Stimulated activated naive CD8-positive, alpha-beta T cell treated with anti-CD3 and anti-CD28 coated beads, Interleukin-15, amount 100 ng/mL, for 72 hours (primary cell): ENCODE data around the gene PNPLA2.

Source experiments
- ATAC-seq: fragments of 150-1000 bp; cut with Tn5 transposase; 2 replicates; pipeline ENCODE4 v1.10.0; 2021; ENCODE audit warnings: mild to moderate bottlenecking, moderate library complexity
- DNase-seq, 2 donors: peaks; one replicate each; pipeline ENCODE4 v3.0.0; 2021 to 2022
- H3K27ac Mint-ChIP-seq, 2 donors: one replicate each; pipeline ENCODE4 v1.8.0; 2022; ENCODE audit warnings: mild to moderate bottlenecking in 2 of 2, mixed read lengths in 2 of 2, moderate library complexity in 2 of 2
- H3K27me3 Mint-ChIP-seq: one replicate; pipeline ENCODE4 v1.8.0; 2022; ENCODE audit warnings: mixed read lengths
- H3K4me1 Mint-ChIP-seq: one replicate; pipeline ENCODE4 v1.8.0; 2022; ENCODE audit warnings: mild to moderate bottlenecking, mixed read lengths
- H3K4me3 Mint-ChIP-seq, 2 donors: one replicate each; pipeline ENCODE4 v1.8.0; 2022; ENCODE audit warnings: mild to moderate bottlenecking in 2 of 2, mixed read lengths in 2 of 2, moderate library complexity in 1 of 2
- H3K9me3 Mint-ChIP-seq, 2 donors: one replicate each; pipeline ENCODE4 v1.8.0; 2022; ENCODE audit warnings: mixed read lengths in 2 of 2

The PNPLA2 gene

DNA sequence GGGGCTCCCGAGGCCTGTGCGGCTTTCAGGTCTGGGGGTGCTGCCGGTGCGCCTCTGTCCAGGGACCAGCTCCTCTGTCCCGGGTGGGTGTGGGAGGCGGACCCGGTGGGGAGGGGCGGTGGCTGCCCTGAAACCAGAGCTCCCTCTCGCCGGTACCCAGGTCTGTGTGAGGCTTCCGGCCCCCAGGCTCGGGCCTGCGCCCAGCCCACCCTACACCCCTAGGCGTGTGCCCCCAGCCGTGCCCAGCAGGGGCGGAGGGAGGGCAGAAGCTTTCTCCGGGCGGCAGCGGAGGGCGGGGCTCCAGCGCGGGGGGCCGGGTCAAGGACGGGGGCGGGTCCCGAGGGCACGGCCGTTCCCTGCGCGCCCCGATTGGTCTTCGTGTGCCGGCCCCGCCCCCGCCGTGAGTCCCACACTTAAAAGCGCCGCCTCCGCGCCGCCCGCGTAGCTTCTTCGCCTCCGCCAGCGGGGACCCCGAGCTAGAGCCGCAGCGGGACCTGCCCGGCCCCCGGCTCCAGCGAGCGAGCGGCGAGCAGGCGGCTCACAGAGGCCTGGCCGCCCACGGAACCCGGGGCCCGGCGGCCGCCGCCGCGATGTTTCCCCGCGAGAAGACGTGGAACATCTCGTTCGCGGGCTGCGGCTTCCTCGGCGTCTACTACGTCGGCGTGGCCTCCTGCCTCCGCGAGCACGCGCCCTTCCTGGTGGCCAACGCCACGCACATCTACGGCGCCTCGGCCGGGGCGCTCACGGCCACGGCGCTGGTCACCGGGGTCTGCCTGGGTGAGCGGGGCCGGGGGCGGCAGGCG, 616 bp downstream of the PNPLA2 start:
- DNase-seq, result peak; percentile 91 to 94
- peak; percentile 84 for ATAC-seq
- Mint-ChIP-seq H3K27ac (peak overlapping the region in 1 of 2 donors; percentile 96), H3K9me3 (no peaks in the 10 kb centered on the region), H3K4me1 (peaks cover 37% of the 10 kb centered on the region), H3K4me3 (peak overlapping the region; percentile 87 to 93), H3K27me3 (no peaks in the 10 kb centered on the region)

DNA sequence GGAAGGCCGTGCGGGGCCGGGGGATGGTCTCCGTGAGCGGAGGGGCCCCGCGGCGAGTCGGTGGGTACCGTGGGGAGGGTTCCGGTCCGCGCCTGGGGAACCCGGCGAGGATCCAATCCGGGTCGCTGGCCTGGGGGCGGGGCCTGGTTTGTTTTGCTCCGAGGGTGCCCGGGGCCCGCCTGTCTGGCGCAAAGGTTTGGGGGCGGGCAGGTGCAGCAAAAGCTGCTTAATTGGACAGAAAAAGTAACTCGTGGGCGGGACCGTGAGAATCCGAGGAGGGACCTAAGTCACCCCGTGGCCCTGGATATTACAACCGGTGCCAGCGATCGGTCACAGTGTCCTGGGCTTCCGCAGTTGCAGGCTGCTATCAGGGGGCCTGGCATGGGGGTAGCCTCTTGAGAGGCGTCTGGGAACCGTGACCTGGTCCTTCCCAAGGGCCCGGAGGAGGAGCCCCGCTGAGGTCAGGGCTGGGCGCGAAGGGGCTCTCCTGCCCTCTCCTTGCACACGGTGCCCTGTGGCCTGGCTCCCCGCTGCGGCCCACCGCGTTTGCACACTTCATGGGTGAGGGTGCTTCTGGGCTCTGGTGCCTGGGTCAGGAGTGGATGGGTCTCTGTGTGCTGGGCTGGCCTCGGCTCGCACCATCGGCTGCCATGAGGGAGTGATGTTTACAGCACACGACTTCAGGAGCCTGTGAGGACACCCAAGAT, 1.4 kb downstream of the PNPLA2 start:
- Mint-ChIP-seq H3K27me3 (no peaks in the 10 kb centered on the region), H3K27ac (peak overlapping the region; percentile 76 to 96), H3K9me3 (no peaks in the 10 kb centered on the region), H3K4me3 (peak overlapping the region; percentile 87 to 93), H3K4me1 (peaks cover 39% of the 10 kb centered on the region)
- ATAC-seq, result peak; percentile 79
- peak; percentile 92 to 95 for DNase-seq

DNA sequence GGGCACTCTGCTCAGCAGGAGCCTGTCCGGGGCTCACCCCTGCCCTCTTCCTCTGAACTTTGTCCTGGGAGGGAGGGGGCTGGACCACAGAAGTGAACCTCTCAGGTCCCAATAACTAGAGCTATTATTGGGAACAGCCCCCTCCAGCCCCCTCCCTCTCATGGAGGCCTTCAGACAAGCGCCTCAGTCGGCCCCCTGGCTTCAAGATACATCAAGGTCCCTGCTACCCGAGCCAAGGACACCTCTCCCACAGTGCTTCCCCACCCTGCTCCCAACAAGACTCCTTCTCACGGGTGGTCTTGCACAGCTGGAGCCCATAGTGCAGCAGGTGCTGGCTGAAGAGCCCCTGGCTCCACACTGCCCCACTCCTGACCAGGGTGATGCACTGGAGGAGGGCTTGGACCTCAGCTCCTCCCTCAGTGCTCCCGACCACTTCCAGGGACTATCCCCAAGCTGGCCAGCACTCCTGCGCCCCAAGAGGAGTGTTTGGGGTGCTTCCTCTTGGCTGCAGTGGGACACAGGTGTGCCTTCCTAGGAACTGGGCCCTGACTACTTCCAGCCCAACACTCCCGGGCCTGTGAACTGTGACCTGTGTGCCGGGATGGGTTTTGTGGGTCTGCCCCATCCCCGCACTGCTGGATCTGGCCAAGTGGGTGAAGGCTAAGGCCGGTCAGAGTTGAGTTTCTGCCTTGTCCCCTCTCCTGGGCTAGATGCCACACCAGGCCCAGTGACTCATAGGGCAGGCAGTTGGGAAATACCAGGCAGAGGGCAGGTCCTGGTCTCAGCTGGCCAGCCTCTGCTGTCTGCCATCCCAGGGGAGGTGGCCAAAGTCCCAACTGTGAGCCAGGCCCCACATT, 2.2 kb downstream of the PNPLA2 start:
- ATAC-seq (no peak), DNase-seq (no peak)
- no peaks in the 10 kb centered on the region for H3K27me3 Mint-ChIP-seq
- H3K9me3 Mint-ChIP-seq, result no peaks in the 10 kb centered on the region
- peaks cover 44% of the 10 kb centered on the region for H3K4me1 Mint-ChIP-seq
- H3K27ac Mint-ChIP-seq, result peak overlapping the region in 1 of 2 donors; percentile 96
- H3K4me3 Mint-ChIP-seq, result peak overlapping the region; percentile 87 to 93

DNA sequence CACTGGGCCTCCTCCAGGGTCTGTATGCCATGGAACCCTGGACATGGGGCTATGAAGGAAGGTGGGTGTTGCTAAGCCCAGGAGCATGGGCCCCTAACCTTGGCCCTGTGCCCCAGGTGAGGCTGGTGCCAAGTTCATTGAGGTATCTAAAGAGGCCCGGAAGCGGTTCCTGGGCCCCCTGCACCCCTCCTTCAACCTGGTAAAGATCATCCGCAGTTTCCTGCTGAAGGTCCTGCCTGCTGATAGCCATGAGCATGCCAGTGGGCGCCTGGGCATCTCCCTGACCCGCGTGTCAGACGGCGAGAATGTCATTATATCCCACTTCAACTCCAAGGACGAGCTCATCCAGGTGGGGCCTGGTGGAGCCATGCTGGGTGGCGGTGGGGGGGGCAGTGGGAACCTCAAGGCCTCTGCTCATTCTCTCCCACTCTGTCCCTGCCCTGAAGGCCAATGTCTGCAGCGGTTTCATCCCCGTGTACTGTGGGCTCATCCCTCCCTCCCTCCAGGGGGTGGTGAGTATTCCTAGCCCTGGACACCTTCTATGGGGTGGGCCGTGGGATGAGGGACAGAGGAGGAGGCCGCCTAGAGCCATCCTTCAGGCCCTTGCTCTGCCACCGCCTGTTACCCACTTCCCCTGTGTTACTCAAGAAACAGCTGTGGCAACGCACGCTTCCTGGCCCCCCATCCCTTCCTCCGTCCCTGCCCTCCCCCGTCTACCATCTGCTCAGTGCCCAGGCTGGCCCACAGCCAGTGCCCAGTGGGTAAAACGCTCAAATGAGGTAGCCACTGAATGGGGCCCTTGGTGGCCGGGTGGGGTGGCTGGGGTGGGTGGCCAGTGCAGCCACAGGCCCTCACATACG, 3.0 kb downstream of the PNPLA2 start:
- DNase-seq, result no peak
- no peak for ATAC-seq
- Mint-ChIP-seq H3K27me3 (no peaks in the 10 kb centered on the region), H3K4me3 (peak overlapping the region in 1 of 2 donors; percentile 93), H3K27ac (peak overlapping the region in 1 of 2 donors; percentile 78), H3K4me1 (peaks cover 50% of the 10 kb centered on the region), H3K9me3 (no peaks in the 10 kb centered on the region)

DNA sequence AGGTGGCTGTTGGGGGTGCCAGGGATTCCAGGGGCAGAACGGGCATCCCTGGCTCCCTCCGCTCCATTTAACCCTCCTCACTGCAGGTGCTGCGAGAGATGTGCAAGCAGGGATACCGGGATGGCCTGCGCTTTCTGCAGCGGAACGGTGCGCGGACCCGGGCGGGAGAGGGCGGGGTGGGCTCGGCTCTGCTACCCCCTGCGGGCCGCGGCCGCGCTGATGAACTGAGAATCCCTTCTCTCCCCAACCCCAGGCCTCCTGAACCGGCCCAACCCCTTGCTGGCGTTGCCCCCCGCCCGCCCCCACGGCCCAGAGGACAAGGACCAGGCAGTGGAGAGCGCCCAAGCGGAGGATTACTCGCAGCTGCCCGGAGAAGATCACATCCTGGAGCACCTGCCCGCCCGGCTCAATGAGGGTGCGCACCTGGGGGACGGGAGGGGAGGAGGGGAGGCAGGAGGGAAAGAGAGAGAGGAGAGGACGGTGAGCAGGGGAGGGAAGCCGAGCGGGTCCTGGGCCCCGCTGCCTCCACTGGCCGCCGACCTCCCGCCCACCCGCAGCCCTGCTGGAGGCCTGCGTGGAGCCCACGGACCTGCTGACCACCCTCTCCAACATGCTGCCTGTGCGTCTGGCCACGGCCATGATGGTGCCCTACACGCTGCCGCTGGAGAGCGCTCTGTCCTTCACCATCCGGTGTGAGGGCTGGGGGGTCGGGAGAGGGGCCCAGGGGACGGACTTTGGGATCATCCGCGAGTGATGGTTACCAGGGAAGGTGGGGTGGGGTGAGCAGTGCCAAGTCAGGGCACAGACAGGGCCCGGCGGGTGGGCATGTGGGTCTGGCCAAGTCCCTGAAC, 5.0 kb downstream of the PNPLA2 start:
- Mint-ChIP-seq H3K27ac (no peak overlapping the region), H3K27me3 (peaks cover 15% of the 10 kb centered on the region), H3K9me3 (no peaks in the 10 kb centered on the region), H3K4me3 (no peak overlapping the region), H3K4me1 (peaks cover 50% of the 10 kb centered on the region)
- no peak for DNase-seq
- ATAC-seq, result no peak

DNA sequence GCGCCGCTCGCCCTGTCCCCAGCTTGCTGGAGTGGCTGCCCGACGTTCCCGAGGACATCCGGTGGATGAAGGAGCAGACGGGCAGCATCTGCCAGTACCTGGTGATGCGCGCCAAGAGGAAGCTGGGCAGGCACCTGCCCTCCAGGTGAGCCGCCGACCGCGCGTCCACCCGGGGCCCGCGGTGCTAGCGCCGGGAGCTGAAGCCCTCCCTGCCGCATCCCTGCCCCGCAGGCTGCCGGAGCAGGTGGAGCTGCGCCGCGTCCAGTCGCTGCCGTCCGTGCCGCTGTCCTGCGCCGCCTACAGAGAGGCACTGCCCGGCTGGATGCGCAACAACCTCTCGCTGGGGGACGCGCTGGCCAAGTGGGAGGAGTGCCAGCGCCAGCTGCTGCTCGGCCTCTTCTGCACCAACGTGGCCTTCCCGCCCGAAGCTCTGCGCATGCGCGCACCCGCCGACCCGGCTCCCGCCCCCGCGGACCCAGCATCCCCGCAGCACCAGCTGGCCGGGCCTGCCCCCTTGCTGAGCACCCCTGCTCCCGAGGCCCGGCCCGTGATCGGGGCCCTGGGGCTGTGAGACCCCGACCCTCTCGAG, 5.7 kb downstream of the PNPLA2 start:
- no peak overlapping the region for H3K27ac Mint-ChIP-seq
- no peaks in the 10 kb centered on the region for H3K9me3 Mint-ChIP-seq
- peaks cover 22% of the 10 kb centered on the region for H3K27me3 Mint-ChIP-seq
- H3K4me1 Mint-ChIP-seq, result peaks cover 56% of the 10 kb centered on the region
- DNase-seq, result no peak
- no peak for ATAC-seq
- H3K4me3 Mint-ChIP-seq, result no peak overlapping the region

DNA sequence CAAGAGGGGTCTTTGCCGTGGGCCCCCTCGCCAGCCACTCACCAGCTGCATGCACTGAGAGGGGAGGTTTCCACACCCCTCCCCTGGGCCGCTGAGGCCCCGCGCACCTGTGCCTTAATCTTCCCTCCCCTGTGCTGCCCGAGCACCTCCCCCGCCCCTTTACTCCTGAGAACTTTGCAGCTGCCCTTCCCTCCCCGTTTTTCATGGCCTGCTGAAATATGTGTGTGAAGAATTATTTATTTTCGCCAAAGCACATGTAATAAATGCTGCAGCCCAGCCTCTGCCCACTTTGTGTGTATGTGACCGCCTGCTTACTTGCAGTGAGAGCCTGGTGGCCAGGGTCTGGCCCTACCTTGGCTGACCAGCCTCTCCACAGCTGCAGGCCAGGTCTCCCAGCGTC, 6.2 kb downstream of the PNPLA2 start:
- DNase-seq (no peak), ATAC-seq (no peak)
- peaks cover 61% of the 10 kb centered on the region for H3K4me1 Mint-ChIP-seq
- no peaks in the 10 kb centered on the region for H3K9me3 Mint-ChIP-seq
- peak overlapping the region in 1 of 2 donors; percentile 65 for H3K27ac Mint-ChIP-seq
- H3K4me3 Mint-ChIP-seq, result no peak overlapping the region
- H3K27me3 Mint-ChIP-seq, result peaks cover 28% of the 10 kb centered on the region

DNA sequence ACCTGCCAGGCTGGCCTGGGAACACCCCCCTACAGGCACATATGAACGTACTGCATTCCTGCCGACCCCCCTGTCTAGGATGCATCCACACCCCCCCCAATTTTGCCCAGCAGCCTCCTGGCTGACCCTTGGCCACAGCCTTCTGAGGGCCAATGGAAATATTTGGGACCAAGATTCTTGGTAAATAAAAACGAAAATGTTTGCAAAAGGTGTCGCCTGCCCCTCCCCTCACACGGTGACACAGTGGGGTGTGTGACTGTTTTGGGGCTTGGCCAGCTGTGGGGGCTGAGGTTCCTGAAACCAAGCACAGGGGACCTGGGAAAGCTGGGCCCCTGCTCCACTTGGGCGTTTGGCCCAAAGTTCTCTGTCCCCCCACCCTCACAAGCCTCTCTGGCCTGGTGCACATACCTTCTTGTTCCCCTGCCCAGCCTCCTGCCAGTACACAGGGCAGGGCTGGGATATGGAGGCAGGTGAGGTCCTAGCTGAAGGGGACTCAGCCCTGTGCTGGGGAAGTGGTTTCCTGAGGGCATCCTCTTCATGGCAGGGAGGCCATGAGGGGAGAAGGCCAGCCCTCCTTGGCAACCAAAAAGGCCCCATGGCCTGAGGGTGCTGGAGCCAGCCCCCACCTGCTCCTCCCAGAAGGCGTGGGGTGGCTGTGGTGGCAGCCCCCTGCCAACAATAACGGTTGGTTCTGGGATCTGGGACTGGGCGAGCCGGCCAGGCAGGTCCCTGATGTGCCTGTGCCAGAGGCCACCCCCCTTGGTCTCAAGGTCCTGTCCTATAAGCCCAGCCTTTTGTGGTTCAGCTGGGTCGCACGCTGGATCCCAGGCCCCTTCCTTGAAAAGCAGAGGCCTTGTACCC, 6.9 kb downstream of the PNPLA2 start:
- Mint-ChIP-seq H3K9me3 (no peaks in the 10 kb centered on the region), H3K4me1 (peaks cover 62% of the 10 kb centered on the region), H3K4me3 (no peak overlapping the region), H3K27ac (peak overlapping the region in 1 of 2 donors; percentile 65), H3K27me3 (peaks cover 34% of the 10 kb centered on the region)
- ATAC-seq, result no peak
- no peak for DNase-seq

DNA sequence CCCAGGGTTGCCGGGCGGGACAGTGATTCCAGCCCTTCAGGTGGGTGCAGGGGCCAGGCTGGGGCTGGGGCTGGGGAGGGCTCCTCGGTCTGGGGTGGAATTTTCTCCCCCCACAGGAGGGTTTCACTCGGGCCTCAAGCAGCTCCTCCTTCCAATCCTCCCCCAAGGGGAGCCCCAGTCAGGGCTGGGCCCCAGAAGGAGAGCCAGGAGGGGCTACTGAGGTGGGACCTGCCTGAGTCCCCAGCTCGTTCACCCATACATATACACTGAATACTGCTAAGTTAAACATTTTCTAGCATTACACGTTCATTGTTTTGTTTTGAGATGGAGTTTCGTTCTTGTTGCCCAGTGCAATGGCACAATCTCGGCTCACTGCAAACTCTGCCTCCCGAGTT, 7.5 kb downstream of the PNPLA2 start:
- no peak for DNase-seq
- peaks cover 60% of the 10 kb centered on the region for H3K4me1 Mint-ChIP-seq
- peaks cover 40% of the 10 kb centered on the region for H3K27me3 Mint-ChIP-seq
- H3K9me3 Mint-ChIP-seq, result no peaks in the 10 kb centered on the region
- no peak for ATAC-seq
- H3K27ac Mint-ChIP-seq, result no peak overlapping the region
- H3K4me3 Mint-ChIP-seq, result peak overlapping the region; percentile 80 to 82

DNA sequence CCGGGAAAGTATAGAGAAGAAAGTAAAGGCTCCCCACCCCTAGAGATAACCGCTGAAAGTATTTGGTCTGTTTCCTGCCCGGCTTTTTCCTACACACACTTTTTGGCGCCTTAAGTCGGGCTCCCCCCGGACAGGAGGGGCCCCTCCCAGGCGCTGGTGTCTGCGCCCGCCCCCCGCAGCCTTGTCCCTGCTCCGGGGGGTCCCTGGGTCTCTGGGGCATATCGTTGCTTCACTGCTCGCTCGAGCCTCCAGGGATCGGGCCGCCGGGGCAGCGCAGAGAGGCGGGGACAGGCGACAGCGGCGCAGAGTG, 8.1 kb downstream of the PNPLA2 start:
- H3K4me1 Mint-ChIP-seq, result peaks cover 61% of the 10 kb centered on the region
- ATAC-seq (no peak), DNase-seq (no peak)
- no peaks in the 10 kb centered on the region for H3K9me3 Mint-ChIP-seq
- H3K4me3 Mint-ChIP-seq, result peak overlapping the region; percentile 80 to 82
- H3K27me3 Mint-ChIP-seq, result peaks cover 46% of the 10 kb centered on the region
- no peak overlapping the region for H3K27ac Mint-ChIP-seq

DNA sequence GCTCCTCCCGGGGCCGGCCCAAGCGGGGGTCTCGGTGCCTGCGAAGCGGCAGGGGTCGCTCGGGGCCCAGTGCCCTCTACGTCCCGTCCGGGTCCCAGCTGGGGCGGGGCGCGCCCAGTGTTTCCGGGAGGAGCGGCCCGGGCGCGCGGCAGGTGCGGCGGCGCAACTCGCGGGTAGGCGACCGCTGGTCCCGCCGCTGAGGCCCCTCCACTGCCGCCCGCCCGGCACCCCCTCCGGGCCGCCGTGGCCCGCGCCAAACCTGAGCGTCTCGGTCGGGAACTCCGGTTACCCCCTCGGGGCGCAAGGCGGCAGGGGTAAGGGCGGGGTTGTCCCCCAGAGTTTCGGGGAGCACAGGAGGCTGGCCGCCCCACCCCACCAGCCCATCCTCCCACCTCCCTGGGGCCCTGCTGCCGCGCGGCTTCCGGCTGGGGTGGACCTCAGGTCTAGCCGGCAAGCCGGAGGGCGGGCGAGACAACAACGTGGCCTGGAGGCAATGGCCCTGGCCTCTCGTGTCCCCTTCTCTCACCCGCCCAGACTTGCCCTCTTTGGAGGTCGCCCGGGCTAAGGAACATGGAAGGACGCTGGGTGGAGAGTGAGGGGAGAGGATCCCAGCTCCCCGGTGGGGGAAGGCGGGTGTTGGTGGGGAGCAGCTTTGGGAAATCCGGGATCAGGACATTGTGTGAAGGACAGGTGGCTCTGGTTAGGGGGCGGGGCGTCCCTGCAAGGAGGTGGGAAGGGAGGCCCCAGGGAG, 8.6 kb downstream of the PNPLA2 start:
- Mint-ChIP-seq H3K4me1 (peaks cover 61% of the 10 kb centered on the region), H3K27ac (peak overlapping the region in 1 of 2 donors; percentile 28), H3K27me3 (peaks cover 51% of the 10 kb centered on the region), H3K4me3 (peak overlapping the region; percentile 80 to 86), H3K9me3 (no peaks in the 10 kb centered on the region)
- DNase-seq (peak; percentile 49 to 52), ATAC-seq (peak; percentile 44)

DNA sequence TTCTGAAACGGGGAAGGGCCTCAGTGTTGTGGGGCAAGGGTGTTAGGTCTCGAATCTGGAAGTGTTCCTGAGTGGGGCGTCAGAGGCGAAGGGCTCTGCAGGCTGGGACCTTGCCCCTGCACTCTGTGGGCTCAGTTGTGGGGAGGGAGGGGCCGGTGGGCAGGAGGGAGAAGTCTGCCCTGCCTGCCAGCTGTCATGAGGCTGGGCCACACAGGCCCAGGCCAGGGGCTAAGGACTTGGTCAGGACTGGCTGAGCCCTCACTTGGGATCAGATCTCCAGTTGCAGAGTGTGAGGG, 9.1 kb downstream of the PNPLA2 start, which contains the start of gene CRACR2B:
CRACR2B (plus strand) TSS at position 23 of the 296 bp plus-strand sequence. CDS start 689 bp downstream, outside the sequence.
- Mint-ChIP-seq H3K4me1 (peaks cover 64% of the 10 kb centered on the region), H3K9me3 (no peaks in the 10 kb centered on the region), H3K27ac (peak within 1 kb of the TSS; percentile 28 to 74), H3K4me3 (peak within 1 kb of the TSS; percentile 80 to 86), H3K27me3 (peaks cover 54% of the 10 kb centered on the region)
- DNase-seq (no peak), ATAC-seq (no peak)
